ENCODE measurements around the gene ROPN1B. TPM values are rescaled to one million over a fixed set of nuclear protein-coding genes. Genes with fewer than 3 reads are reported as not detected.

The ROPN1B gene
- polyA plus RNA-seq = 2.8 and 3.9 TPM in 2 replicates

GRCh38 chr3:125968701-125969592 is at the start of gene ROPN1B:
Gene ROPN1B, plus strand, starts transcription at chr3:125969178. Its CDS starts 2,877 bp downstream, at chr3:125972055.

Other genes with a start within 250 kb of the ROPN1B start
- gene SLC41A3, start 114.9 kb downstream of the ROPN1B start, polyA plus RNA-seq = 156 and 232 TPM in 2 replicates
- 4.2 and 4.9 TPM in 2 replicates for gene ALDH1L1, start 211.4 kb downstream of the ROPN1B start, polyA plus RNA-seq

Data from Purkinje cell (primary cell).